ENCODE measurements around the gene SIRPA.

GRCh38 chr20:1854246-1854645, 41.0 kb upstream of the SIRPA start:
- TF ChIP-seq CTCF (IDR thresholded peaks at IDR 0.05; ENCODE audit: poor library complexity) = no peak
- no peak for TF ChIP-seq EZH2phosphoT487 (IDR thresholded peaks at IDR 0.05; ENCODE audit: low read depth, severe bottlenecking, unreplicated experiment)
